ENCODE data around the gene PCAT7. TPM values are rescaled to one million over a fixed set of nuclear protein-coding genes. Genes with fewer than 3 reads are reported as not detected.
"Not testable (repeated sequence)": the region's sequence is repeated elsewhere in the genome, so short reads cannot be mapped to it uniquely, and the experiment has no call there.

PCAT7 gene
- total RNA-seq, 1 experiment from 2014 or later = not detected

- Histone ChIP-seq H3K9me3 (ENCODE audit: low read length) (no peaks in the 10 kb centered on the region), H2AFZ (ENCODE audit: low read length) (no peak overlapping the region), H3K27ac (ENCODE audit: low read length) (no peak overlapping the region), H4K20me1 (ENCODE audit: insufficient read depth, low read depth, low read length) (no peaks in the 10 kb centered on the region), H3K9me2 (replicated peaks; ENCODE audit: insufficient read depth, low read length) (no peaks in the 10 kb centered on the region), H3K27me3 (ENCODE audit: low read length) (no peaks in the 10 kb centered on the region), H3K4me3 (ENCODE audit: low read length) (no peak overlapping the region), H3K4me2 (ENCODE audit: low read depth, low read length, poor library complexity, severe bottlenecking) (no peak overlapping the region), H3K79me2 (ENCODE audit: low read length) (no peaks in the 10 kb centered on the region), H3K36me3 (ENCODE audit: insufficient read depth, low read length) (no peaks in the 10 kb centered on the region), H3K9ac (ENCODE audit: low read length) (no peak overlapping the region), H3K4me1 (ENCODE audit: low read length) (no peaks in the 10 kb centered on the region)
- no peak for DNase-seq
Observed at GRCh38 chr9:94586316-94586715, 31.4 kb downstream of the PCAT7 start.

GRCh38 chr9:94586814-94587213 is 31.9 kb downstream of the PCAT7 start:
- Histone ChIP-seq H3K4me3 (ENCODE audit: low read length) (no peak overlapping the region), H3K27ac (ENCODE audit: low read length) (no peak overlapping the region), H3K9me3 (ENCODE audit: low read length) (no peaks in the 10 kb centered on the region), H3K9ac (ENCODE audit: low read length) (no peak overlapping the region), H3K4me1 (ENCODE audit: low read length) (no peaks in the 10 kb centered on the region), H3K9me2 (replicated peaks; ENCODE audit: insufficient read depth, low read length) (no peaks in the 10 kb centered on the region), H4K20me1 (ENCODE audit: insufficient read depth, low read depth, low read length) (no peaks in the 10 kb centered on the region), H3K36me3 (ENCODE audit: insufficient read depth, low read length) (no peaks in the 10 kb centered on the region), H3K27me3 (ENCODE audit: low read length) (no peaks in the 10 kb centered on the region), H3K79me2 (ENCODE audit: low read length) (no peaks in the 10 kb centered on the region), H2AFZ (ENCODE audit: low read length) (no peak overlapping the region), H3K4me2 (ENCODE audit: low read depth, low read length, poor library complexity, severe bottlenecking) (no peak overlapping the region)
- no peak for DNase-seq

DNA sequence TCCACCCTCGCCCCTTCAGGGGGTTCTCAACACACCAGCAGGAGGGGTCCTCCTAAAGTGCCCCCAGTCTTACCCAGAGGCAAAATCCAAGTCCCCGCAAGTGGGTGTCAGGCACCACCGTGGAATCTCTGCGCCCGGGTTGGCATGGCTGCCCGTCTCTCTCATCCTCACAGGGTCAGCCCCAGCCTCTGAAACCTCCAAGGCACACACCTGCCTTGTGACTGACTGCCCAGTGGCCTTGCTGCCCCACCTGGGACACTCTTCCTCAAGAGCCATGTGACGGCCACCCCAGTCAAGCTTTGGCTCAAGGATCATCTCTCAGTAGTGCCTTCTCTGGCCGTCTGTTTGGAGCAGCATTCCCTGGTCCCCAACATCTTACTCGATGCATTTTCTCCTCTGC is 33.8 kb downstream of the PCAT7 start:
- Histone ChIP-seq H3K4me3 (ENCODE audit: low read length) (no peak overlapping the region), H4K20me1 (ENCODE audit: insufficient read depth, low read depth, low read length) (no peaks in the 10 kb centered on the region), H3K36me3 (ENCODE audit: insufficient read depth, low read length) (no peaks in the 10 kb centered on the region), H3K9me2 (replicated peaks; ENCODE audit: insufficient read depth, low read length) (no peaks in the 10 kb centered on the region), H3K27ac (ENCODE audit: low read length) (no peak overlapping the region), H3K9me3 (ENCODE audit: low read length) (no peaks in the 10 kb centered on the region), H3K4me1 (ENCODE audit: low read length) (no peaks in the 10 kb centered on the region), H3K27me3 (ENCODE audit: low read length) (no peaks in the 10 kb centered on the region), H3K79me2 (ENCODE audit: low read length) (no peaks in the 10 kb centered on the region), H2AFZ (ENCODE audit: low read length) (no peak overlapping the region), H3K9ac (ENCODE audit: low read length) (no peak overlapping the region), H3K4me2 (ENCODE audit: low read depth, low read length, poor library complexity, severe bottlenecking) (no peak overlapping the region)
- no peak for DNase-seq

- not testable (repeated sequence) for H3K9ac ChIP-seq (ENCODE audit: low read length); H3K27ac ChIP-seq (ENCODE audit: low read length); H2AFZ ChIP-seq (ENCODE audit: low read length); H3K79me2 ChIP-seq (ENCODE audit: low read length); H3K4me1 ChIP-seq (ENCODE audit: low read length); H3K4me3 ChIP-seq (ENCODE audit: low read length); H3K9me2 ChIP-seq (replicated peaks; ENCODE audit: insufficient read depth, low read length); H3K9me3 ChIP-seq (ENCODE audit: low read length); DNase-seq; H4K20me1 ChIP-seq (ENCODE audit: insufficient read depth, low read depth, low read length); H3K36me3 ChIP-seq (ENCODE audit: insufficient read depth, low read length); H3K4me2 ChIP-seq (ENCODE audit: low read depth, low read length, poor library complexity, severe bottlenecking); H3K27me3 ChIP-seq (ENCODE audit: low read length)
Observed at GRCh38 chr9:94591046-94591545, 36.2 kb downstream of the PCAT7 start.

- no peaks in the 10 kb centered on the region for H3K79me2 ChIP-seq (ENCODE audit: low read length)
- no peaks in the 10 kb centered on the region for H3K36me3 ChIP-seq (ENCODE audit: insufficient read depth, low read length)
- H3K4me1 ChIP-seq (ENCODE audit: low read length) = no peaks in the 10 kb centered on the region
- no peaks in the 10 kb centered on the region for H3K9me2 ChIP-seq (replicated peaks; ENCODE audit: insufficient read depth, low read length)
- H3K27ac ChIP-seq (ENCODE audit: low read length) = no peak overlapping the region
- H2AFZ ChIP-seq (ENCODE audit: low read length) = no peak overlapping the region
- no peaks in the 10 kb centered on the region for H4K20me1 ChIP-seq (ENCODE audit: insufficient read depth, low read depth, low read length)
- no peak for DNase-seq
- H3K4me2 ChIP-seq (ENCODE audit: low read depth, low read length, poor library complexity, severe bottlenecking) = no peak overlapping the region
- no peak overlapping the region for H3K4me3 ChIP-seq (ENCODE audit: low read length)
- no peaks in the 10 kb centered on the region for H3K27me3 ChIP-seq (ENCODE audit: low read length)
- no peaks in the 10 kb centered on the region for H3K9me3 ChIP-seq (ENCODE audit: low read length)
- H3K9ac ChIP-seq (ENCODE audit: low read length) = no peak overlapping the region
Observed at GRCh38 chr9:94591876-94592275, 37.0 kb downstream of the PCAT7 start.

DNA sequence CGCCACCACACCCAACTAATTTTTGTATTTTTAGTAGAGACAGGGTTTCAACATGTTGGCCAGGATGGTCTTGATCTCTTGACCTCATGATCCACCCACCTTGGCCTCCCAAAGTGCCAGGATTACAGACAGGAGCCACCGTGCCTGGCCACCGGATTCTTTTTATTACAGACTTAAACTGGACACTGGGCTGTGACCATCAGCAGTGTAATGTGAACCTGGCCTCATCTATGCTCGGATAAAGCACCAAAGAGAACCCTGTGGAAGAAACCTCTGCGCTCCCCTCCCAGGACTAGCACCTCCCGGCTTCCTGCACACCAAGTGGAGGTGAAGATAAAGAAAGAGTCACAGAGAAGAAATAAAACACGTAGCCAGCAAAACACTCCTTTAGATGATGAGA is 37.8 kb downstream of the PCAT7 start:
- not testable (repeated sequence) for H3K9me2 ChIP-seq (replicated peaks; ENCODE audit: insufficient read depth, low read length)

DNA sequence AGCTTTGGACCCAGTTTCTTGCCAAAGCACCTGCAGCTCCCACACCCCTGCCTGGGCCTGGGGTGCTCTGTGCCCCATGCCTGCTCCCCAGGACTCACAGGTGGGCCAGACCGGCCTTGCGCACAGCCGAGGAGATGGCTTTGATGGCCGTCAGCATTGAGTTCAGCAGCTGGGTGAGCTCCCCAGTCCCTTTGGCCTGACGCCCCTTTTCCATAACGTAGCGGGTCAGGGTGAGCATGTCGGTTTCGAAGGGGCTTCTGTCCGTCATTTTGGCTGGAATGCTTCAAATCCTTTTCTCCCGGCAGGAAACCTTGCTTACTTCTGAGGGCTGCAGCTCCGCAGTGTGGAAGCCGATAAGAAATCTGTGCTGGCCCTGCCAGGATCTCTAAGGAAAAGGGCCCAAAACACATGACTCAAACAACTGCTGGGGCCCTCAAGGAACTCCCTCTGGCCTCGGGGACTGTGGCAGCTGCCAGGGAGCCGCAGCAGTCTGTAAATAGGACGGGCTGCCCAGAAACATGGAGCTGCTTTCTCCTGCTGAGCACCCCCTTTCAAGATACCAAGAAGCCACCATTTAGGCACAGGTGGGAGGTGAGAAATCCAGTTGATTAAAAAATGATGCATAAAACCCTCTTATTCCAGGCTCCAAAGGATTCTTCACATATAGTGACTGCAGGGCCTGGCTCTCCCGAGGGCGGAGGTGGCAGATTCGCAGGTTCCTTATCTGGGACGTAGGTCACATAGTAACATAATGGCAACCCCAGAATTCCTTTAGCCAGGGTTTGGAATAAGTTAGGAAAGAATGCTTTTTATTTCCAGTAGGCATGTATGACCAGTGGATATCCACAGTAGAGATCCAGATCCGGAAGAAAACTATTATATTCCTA is 38.8 kb downstream of the PCAT7 start, which contains the start of gene FBP2:
TSS of gene FBP2 (minus strand) at position 366 of the 887 bp plus-strand sequence. CDS start at position 268, 98 bp downstream.
- Histone ChIP-seq H3K4me2 (ENCODE audit: low read depth, low read length, poor library complexity, severe bottlenecking) (no peak within 1 kb of the TSS), H3K27me3 (ENCODE audit: low read length) (no peaks in the 10 kb centered on the region), H4K20me1 (ENCODE audit: insufficient read depth, low read depth, low read length) (no peaks in the 10 kb centered on the region), H3K27ac (ENCODE audit: low read length) (no peak within 1 kb of the TSS), H3K79me2 (ENCODE audit: low read length) (no peaks in the 10 kb centered on the region), H3K36me3 (ENCODE audit: insufficient read depth, low read length) (no peaks in the 10 kb centered on the region), H3K9me2 (replicated peaks; ENCODE audit: insufficient read depth, low read length) (no peaks in the 10 kb centered on the region), H3K9me3 (ENCODE audit: low read length) (no peaks in the 10 kb centered on the region), H3K4me1 (ENCODE audit: low read length) (no peaks in the 10 kb centered on the region), H3K9ac (ENCODE audit: low read length) (no peak within 1 kb of the TSS), H3K4me3 (ENCODE audit: low read length) (no peak within 1 kb of the TSS), H2AFZ (ENCODE audit: low read length) (no peak within 1 kb of the TSS)
- DNase-seq = no peak

More for the DNA sequence above, 37.8 kb downstream of the PCAT7 start:
- H4K20me1 ChIP-seq (ENCODE audit: insufficient read depth, low read depth, low read length); DNase-seq; H3K4me2 ChIP-seq (ENCODE audit: low read depth, low read length, poor library complexity, severe bottlenecking); H3K27me3 ChIP-seq (ENCODE audit: low read length); H3K36me3 ChIP-seq (ENCODE audit: insufficient read depth, low read length); H3K4me3 ChIP-seq (ENCODE audit: low read length); H3K79me2 ChIP-seq (ENCODE audit: low read length); H3K9me3 ChIP-seq (ENCODE audit: low read length); H3K4me1 ChIP-seq (ENCODE audit: low read length); H3K27ac ChIP-seq (ENCODE audit: low read length); H2AFZ ChIP-seq (ENCODE audit: low read length); H3K9ac ChIP-seq (ENCODE audit: low read length): not testable (repeated sequence)

GRCh38 chr9:94599102-94599501 is 44.2 kb downstream of the PCAT7 start:
- no peak for DNase-seq
- no peak overlapping the region for H3K27ac ChIP-seq (ENCODE audit: low read length)
- H3K4me2 ChIP-seq (ENCODE audit: low read depth, low read length, poor library complexity, severe bottlenecking) = no peak overlapping the region
- no peak overlapping the region for H2AFZ ChIP-seq (ENCODE audit: low read length)
- peaks cover 3% of the 10 kb centered on the region for H3K4me1 ChIP-seq (ENCODE audit: low read length)
- no peaks in the 10 kb centered on the region for H4K20me1 ChIP-seq (ENCODE audit: insufficient read depth, low read depth, low read length)
- H3K36me3 ChIP-seq (ENCODE audit: insufficient read depth, low read length) = no peaks in the 10 kb centered on the region
- no peaks in the 10 kb centered on the region for H3K9me2 ChIP-seq (replicated peaks; ENCODE audit: insufficient read depth, low read length)
- no peaks in the 10 kb centered on the region for H3K79me2 ChIP-seq (ENCODE audit: low read length)
- H3K4me3 ChIP-seq (ENCODE audit: low read length) = no peak overlapping the region
- H3K9me3 ChIP-seq (ENCODE audit: low read length) = no peaks in the 10 kb centered on the region
- H3K27me3 ChIP-seq (ENCODE audit: low read length) = no peaks in the 10 kb centered on the region
- no peak overlapping the region for H3K9ac ChIP-seq (ENCODE audit: low read length)
